Natural killer cell (primary cell): Measurements from ENCODE around the gene PTPRM. TPM values are rescaled to one million over a fixed set of nuclear protein-coding genes. Genes with fewer than 3 reads are reported as not detected.

Source experiments
- ATAC-seq, 3 donors: fragments of 150-1000 bp in 2 of 3; fragments of 200-7000 bp in 1 of 3; cut with Tn5 transposase; 1 replicate in 1 of 3; 2 replicates in 2 of 3; pipeline ENCODE4 v1.10.0; 2021; ENCODE audit warnings: mild to moderate bottlenecking in 2 of 3, moderate library complexity in 2 of 3
- DNase-seq, 2 donors: peaks; one replicate each; pipeline versions ENCODE4 v3.0.0 to v3.0.0-alpha.2; 2013 to 2021; ENCODE audit warnings: mixed read lengths in 1 of 2
- H3K27ac ChIP-seq: one replicate; pipeline ENCODE4 v1.5.1; 2013; ENCODE audit warnings: mild to moderate bottlenecking, low read length
- H3K27me3 ChIP-seq: one replicate; pipeline ENCODE4 v1.6.1; 2013; ENCODE audit warnings: low read length; ENCODE audit not compliant: control insufficient read depth, insufficient read depth
- H3K36me3 ChIP-seq: one replicate; pipeline ENCODE4 v1.6.1; 2013; ENCODE audit warnings: low read length; ENCODE audit not compliant: control insufficient read depth, insufficient read depth
- H3K4me1 ChIP-seq: one replicate; pipeline ENCODE4 v1.6.1; 2013; ENCODE audit warnings: low read length; ENCODE audit not compliant: control insufficient read depth, insufficient read depth
- H3K4me3 ChIP-seq: one replicate; pipeline ENCODE4 v1.5.1; 2013; ENCODE audit warnings: low read length
- H3K9me3 ChIP-seq: one replicate; pipeline ENCODE4 v1.6.1; 2013; ENCODE audit warnings: low read length; ENCODE audit not compliant: control insufficient read depth, insufficient read depth
- H3K27ac Mint-ChIP-seq, 2 donors: one replicate each; pipeline ENCODE4 v1.8.0; 2022; ENCODE audit warnings: mild to moderate bottlenecking in 2 of 2, mixed read lengths in 2 of 2, moderate library complexity in 1 of 2
- H3K27me3 Mint-ChIP-seq, 2 donors: one replicate each; pipeline ENCODE4 v1.8.0; 2022; ENCODE audit warnings: low read depth in 2 of 2, mixed read lengths in 2 of 2
- H3K36me3 Mint-ChIP-seq: one replicate; pipeline ENCODE4 v1.8.0; 2022; ENCODE audit warnings: mixed read lengths
- H3K4me1 Mint-ChIP-seq, 2 donors: one replicate each; pipeline ENCODE4 v1.8.0; 2022; ENCODE audit warnings: mixed read lengths in 2 of 2
- H3K4me3 Mint-ChIP-seq: one replicate; pipeline ENCODE4 v1.8.0; 2022; ENCODE audit warnings: mild to moderate bottlenecking, moderate library complexity, mixed read lengths
- H3K9me3 Mint-ChIP-seq, 2 donors: one replicate each; pipeline ENCODE4 v1.8.0; 2022; ENCODE audit warnings: mixed read lengths in 2 of 2
- CTCF ChIP-seq: fragments of 200-600 bp; IDR thresholded peaks from one replicate; pipeline ENCODE4 v1.8.0; 2022; ENCODE audit warnings: antibody characterized with exemption
- WGBS: methylation state at CpG from one replicate; pipeline ENCODE4 v1.1.7; 2013; ENCODE audit warnings: missing lambda C conversion rate; ENCODE audit not compliant: insufficient coverage; 5-methylcytosine and 5-hydroxymethylcytosine counted together
- intact Hi-C: fragments of 100-400 bp; cut with micrococcal nuclease; formaldehyde crosslinking; loops from one replicate; pipeline ENCODE4 v1.14.2; 2022
- total RNA-seq, 4 donors: library from RNA; stranded (reverse); fragments of 120-200 nt in 1 of 4; gene quantifications; one replicate each; pipeline versions ENCODE4 v1.2.3 to v1.2.4, GENCODE V29; 2013 to 2022

PTPRM gene
- total RNA-seq, 3 donors from 2014 or later (not counting 1 experiment from before 2014, with no cell fraction given), result 5.0 to 13.2 (median 12.1) TPM

- Mint-ChIP-seq H3K4me3 (no peak overlapping the region), H3K9me3 (peaks cover under 1 to 1% of the 10 kb centered on the region in 2 donors), H3K27ac (no peak overlapping the region), H3K27me3 (peaks cover 0 to 3% of the 10 kb centered on the region in 2 donors), H3K4me1 (no peaks in the 10 kb centered on the region), H3K36me3 (no peaks in the 10 kb centered on the region)
- Histone ChIP-seq H3K9me3 (no peaks in the 10 kb centered on the region), H3K27me3 (no peaks in the 10 kb centered on the region), H3K4me3 (no peak overlapping the region), H3K27ac (no peak overlapping the region), H3K4me1 (no peaks in the 10 kb centered on the region), H3K36me3 (no peaks in the 10 kb centered on the region)
- no peak for DNase-seq
- no peak for ATAC-seq
- no peak for TF ChIP-seq CTCF
- 100% methylated on average over 2 of the region's 5 CpGs for WGBS
- intact Hi-C loops, result no loop called here
Observed at GRCh38 chr18:7914834-7915670, 347.9 kb downstream of the PTPRM start.

GRCh38 chr18:7918701-7919100 lies 351.6 kb downstream of the PTPRM start:
- Mint-ChIP-seq H3K4me1 (no peaks in the 10 kb centered on the region), H3K9me3 (peaks cover 6 to 10% of the 10 kb centered on the region in 2 donors), H3K27me3 (peaks cover 0 to 3% of the 10 kb centered on the region in 2 donors), H3K27ac (no peak overlapping the region), H3K36me3 (peaks cover 7% of the 10 kb centered on the region), H3K4me3 (no peak overlapping the region)
- 89% methylated on average over 2 of the region's 2 CpGs for WGBS
- Histone ChIP-seq H3K4me1 (no peaks in the 10 kb centered on the region), H3K36me3 (no peaks in the 10 kb centered on the region), H3K27ac (no peak overlapping the region), H3K27me3 (no peaks in the 10 kb centered on the region), H3K9me3 (no peaks in the 10 kb centered on the region), H3K4me3 (no peak overlapping the region)
- ATAC-seq (no peak), DNase-seq (no peak)
- intact Hi-C loops, result no loop called here
- no peak for TF ChIP-seq CTCF

- H3K27ac ChIP-seq, result no peak overlapping the region
- Mint-ChIP-seq H3K36me3 (peaks cover 7% of the 10 kb centered on the region), H3K4me3 (no peak overlapping the region), H3K9me3 (peaks cover 8 to 10% of the 10 kb centered on the region in 2 donors), H3K4me1 (no peaks in the 10 kb centered on the region), H3K27ac (no peak overlapping the region), H3K27me3 (peaks cover 0 to 3% of the 10 kb centered on the region in 2 donors)
- intact Hi-C loops, result no loop called here
- 100% methylated on average over 2 of the region's 2 CpGs for WGBS
- DNase-seq, result no peak
- TF ChIP-seq CTCF, result no peak
- H3K9me3 ChIP-seq, result no peaks in the 10 kb centered on the region
- no peaks in the 10 kb centered on the region for H3K27me3 ChIP-seq
- H3K36me3 ChIP-seq, result no peaks in the 10 kb centered on the region
- no peak overlapping the region for H3K4me3 ChIP-seq
- no peaks in the 10 kb centered on the region for H3K4me1 ChIP-seq
- no peak for ATAC-seq
Observed at GRCh38 chr18:7919565-7919964, 352.4 kb downstream of the PTPRM start.
